GM21576 (cell line): ENCODE data around the gene TBC1D25.
"Not testable (repeated sequence)": the region's sequence is repeated elsewhere in the genome, so short reads cannot be mapped to it uniquely, and the experiment has no call there.

Experiments used
- ATAC-seq: cut with Tn5 transposase; IDR thresholded peaks from one replicate; pipeline ENCODE4 v1.9.1; 2021; ENCODE audit warnings: mild to moderate bottlenecking, moderate library complexity; ENCODE audit not compliant: unreplicated experiment

The TBC1D25 gene

DNA sequence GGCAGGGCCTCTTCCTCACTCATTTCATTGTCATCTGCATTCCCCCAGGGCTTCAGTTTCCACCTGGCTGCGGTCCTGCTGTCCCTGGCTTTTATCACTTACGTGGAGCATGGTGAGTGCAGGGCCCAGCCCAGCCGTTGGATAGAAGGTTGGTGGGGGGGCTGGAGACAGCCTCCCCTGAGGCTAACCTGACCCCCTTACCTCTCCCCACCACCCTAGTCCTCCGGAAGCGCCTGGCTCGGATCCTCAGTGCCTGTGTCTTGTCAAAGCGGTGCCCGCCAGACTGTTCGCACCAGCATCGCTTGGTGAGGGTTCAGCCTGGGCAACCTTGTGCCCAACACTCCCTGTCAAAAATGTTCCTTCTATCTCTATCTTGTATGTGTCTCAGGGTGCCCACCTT lies 23.7 kb upstream of the TBC1D25 start:
- ATAC-seq: no peak

- no peak for ATAC-seq
These were observed 23.2 kb upstream of the TBC1D25 start for GRCh38 chrX:48516285-48516684.

GRCh38 chrX:48516987-48517386 lies 22.5 kb upstream of the TBC1D25 start:
- ATAC-seq: no peak

GRCh38 chrX:48519481-48519880 lies 20.0 kb upstream of the TBC1D25 start:
- not testable (repeated sequence) for ATAC-seq

- no peak for ATAC-seq
These were observed 19.1 kb upstream of the TBC1D25 start for GRCh38 chrX:48520455-48520854.

GRCh38 chrX:48520976-48521352 lies 18.6 kb upstream of the TBC1D25 start:
- ATAC-seq: no peak

GRCh38 chrX:48521353-48522243 lies 17.9 kb upstream of the TBC1D25 start, which contains the start of gene EBP:
Gene EBP, plus strand, starts transcription at chrX:48521808. Its CDS starts 1,964 bp downstream, at chrX:48523772.
- peak; percentile 94 for ATAC-seq

GRCh38 chrX:48522291-48522690 lies 17.2 kb upstream of the TBC1D25 start:
- no peak for ATAC-seq

GRCh38 chrX:48523682-48524081 lies 15.8 kb upstream of the TBC1D25 start:
- ATAC-seq: no peak

DNA sequence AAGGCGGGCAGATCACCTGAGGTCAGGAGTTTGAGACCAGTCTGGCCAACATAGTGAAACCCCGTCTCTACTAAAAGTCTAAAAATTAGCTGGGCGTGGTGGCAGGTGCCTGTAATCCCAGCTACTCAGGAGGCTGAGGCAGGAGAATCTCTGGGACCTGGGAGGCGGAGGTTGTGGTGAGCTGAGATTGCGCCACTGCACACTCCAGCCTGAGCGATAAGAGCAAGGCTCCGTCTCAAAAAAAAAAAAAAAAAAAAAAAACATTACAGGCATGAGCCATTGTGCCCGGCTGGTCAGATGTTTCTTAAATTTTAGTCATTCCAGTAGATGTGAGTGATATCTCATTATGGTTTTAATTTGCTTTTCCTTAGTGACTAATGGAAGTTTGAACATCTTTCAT lies 13.7 kb upstream of the TBC1D25 start:
- ATAC-seq: not testable (repeated sequence)

GRCh38 chrX:48530736-48531135 lies 8.8 kb upstream of the TBC1D25 start:
- no peak for ATAC-seq

- ATAC-seq: no peak
These were observed 8.1 kb upstream of the TBC1D25 start for GRCh38 chrX:48531358-48531959.

DNA sequence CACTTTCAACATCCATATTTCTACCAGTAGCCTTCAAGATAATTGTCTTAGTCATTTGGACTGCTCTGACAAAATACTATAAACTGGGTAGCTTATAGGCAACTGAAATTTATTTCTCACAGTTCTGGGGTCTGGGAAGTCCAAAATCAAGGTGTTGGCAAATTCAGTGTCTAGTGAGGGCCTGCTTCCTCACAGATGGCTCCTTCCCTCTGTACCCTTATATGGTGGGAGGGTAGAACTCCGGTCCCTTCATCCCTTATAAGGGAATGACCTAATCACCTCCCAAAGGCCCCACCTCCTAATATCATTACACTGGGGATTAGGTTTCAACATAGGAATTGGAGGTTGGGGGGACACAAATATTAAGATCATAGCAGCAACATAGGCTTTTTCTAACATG lies 7.4 kb upstream of the TBC1D25 start:
- ATAC-seq: no peak

DNA sequence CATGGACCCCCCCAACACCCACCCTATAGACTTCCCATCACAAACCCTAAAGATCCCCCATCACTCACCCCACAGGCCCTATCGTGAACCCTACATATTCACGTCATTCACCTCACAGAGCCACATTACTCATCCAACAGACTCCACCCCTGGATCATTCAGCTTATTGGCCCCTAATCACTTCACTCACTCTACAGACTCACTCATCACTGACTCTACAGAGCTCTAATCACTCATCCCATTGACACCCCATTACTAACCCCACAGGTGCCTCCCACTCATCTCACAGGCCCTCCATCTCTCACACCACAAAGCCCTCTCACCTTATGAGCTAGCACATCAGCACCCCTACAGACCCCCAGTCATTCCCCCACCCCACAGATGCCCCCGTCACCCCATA lies 6.3 kb upstream of the TBC1D25 start:
- ATAC-seq: no peak

DNA sequence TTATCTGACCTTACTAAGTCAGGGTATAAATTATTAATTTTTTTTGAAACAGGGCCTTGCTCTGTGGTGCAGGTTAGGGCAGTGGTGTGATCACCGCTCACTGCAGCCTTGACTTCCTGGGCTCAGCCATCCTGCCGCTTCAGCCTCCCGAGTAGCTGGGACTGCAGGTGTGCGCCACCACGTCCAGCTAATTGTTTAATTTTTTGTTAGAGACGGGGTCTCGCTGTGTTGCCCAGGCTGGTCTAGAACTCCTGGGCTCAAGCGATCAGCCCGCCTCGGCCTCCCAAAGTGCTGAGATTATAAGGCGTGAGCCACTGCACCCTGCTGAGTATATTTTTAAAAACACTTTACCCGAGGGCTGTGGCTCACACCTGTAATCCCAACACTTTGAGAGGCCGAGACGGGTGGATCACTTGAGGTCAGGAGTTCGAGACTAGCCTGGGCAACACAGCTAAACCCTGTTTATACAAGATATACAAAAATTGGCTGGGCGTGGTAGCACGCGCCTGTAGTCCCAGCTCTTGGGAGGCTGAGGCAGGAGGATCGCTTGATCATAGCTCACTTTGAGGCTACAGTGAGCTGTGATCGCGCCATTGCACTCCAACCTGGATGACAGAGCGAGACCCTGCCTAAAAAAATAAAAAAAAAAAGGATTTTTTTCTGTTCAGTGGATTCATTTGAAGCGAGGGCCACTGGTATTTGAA lies 721 bp upstream of the TBC1D25 start:
- no peak for ATAC-seq

- peak; percentile 45 for ATAC-seq
These were observed 488 bp downstream of the TBC1D25 start for GRCh38 chrX:48540028-48540375.

GRCh38 chrX:48540480-48540879 lies 966 bp downstream of the TBC1D25 start:
- ATAC-seq: no peak

GRCh38 chrX:48541140-48541814 lies 1.8 kb downstream of the TBC1D25 start:
- no peak for ATAC-seq

GRCh38 chrX:48548871-48549270 lies 9.4 kb downstream of the TBC1D25 start:
- ATAC-seq: no peak

- ATAC-seq: not testable (repeated sequence)
These were observed 16.3 kb downstream of the TBC1D25 start for GRCh38 chrX:48555731-48556325.

DNA sequence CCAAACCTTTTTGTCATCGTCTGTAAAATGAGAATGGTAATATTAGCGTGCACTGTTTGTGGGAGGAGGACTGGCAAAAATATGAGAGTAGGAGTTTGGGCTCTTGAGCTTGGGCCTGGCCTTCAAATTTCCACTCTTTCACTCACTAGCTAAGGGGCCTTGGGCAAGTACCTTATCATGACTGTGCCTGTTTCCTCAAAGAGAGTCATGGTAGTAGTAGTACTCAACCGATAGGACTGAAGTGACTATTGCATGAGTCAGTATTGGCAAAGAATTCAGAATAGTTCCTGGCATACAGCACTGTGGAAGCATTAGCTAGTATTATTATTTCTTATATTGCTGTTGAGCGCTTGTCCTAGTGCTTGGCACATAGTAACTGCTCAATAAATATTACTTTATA lies 18.8 kb downstream of the TBC1D25 start:
- no peak for ATAC-seq
